Central memory CD4-positive, alpha-beta T cell (primary cell): ENCODE data around the gene LST1.

Experiments
- DNase-seq: peaks from one replicate; pipeline ENCODE4 v3.0.0; 2022

LST1 gene

GRCh38 chr6:31560697-31561058 lies 25.4 kb upstream of the LST1 start:
- DNase-seq, result no peak

- DNase-seq, result no peak
These were observed 18.3 kb upstream of the LST1 start for GRCh38 chr6:31567531-31568370.

GRCh38 chr6:31568537-31568961 lies 17.5 kb upstream of the LST1 start:
- peak; percentile 88 for DNase-seq

- DNase-seq, result no peak
These were observed 16.1 kb upstream of the LST1 start for GRCh38 chr6:31569861-31570536.

GRCh38 chr6:31572041-31572911 lies 13.8 kb upstream of the LST1 start, which contains the start of gene LTA:
Gene LTA (plus strand): TSS chr6:31572289. CDS start chr6:31572743, 454 bp downstream.
- peak; percentile 80 for DNase-seq

GRCh38 chr6:31573239-31574105 lies 12.6 kb upstream of the LST1 start:
- no peak for DNase-seq

- DNase-seq, result no peak
These were observed 11.7 kb upstream of the LST1 start for GRCh38 chr6:31574106-31575061.

- peak; percentile 76 for DNase-seq
These were observed 10.7 kb upstream of the LST1 start, which contains the start of gene TNF for GRCh38 chr6:31575335-31575901. Gene TNF (plus strand): TSS chr6:31575565. CDS start chr6:31575742, 177 bp downstream.

GRCh38 chr6:31575952-31576685 lies 10.0 kb upstream of the LST1 start:
- DNase-seq, result no peak

- DNase-seq, result peak; percentile 49
These were observed 9.0 kb upstream of the LST1 start for GRCh38 chr6:31576897-31577578.

- no peak for DNase-seq
These were observed 8.5 kb upstream of the LST1 start for GRCh38 chr6:31577579-31577966.

GRCh38 chr6:31578184-31579118 lies 7.6 kb upstream of the LST1 start:
- no peak for DNase-seq

- no peak for DNase-seq
These were observed 7.0 kb upstream of the LST1 start for GRCh38 chr6:31579119-31579505.

- no peak for DNase-seq
These were observed 6.3 kb upstream of the LST1 start for GRCh38 chr6:31579546-31580437.

- DNase-seq, result no peak
These were observed 5.7 kb upstream of the LST1 start for GRCh38 chr6:31580438-31580740.

- peak; percentile 81 for DNase-seq
These were observed 5.2 kb upstream of the LST1 start for GRCh38 chr6:31580807-31581433.
